Measurements from ENCODE around the gene JPH2.

JPH2 gene

GRCh38 chr20:44084439-44084838 is 102.5 kb downstream of the JPH2 start:
- H3K4me3 Mint-ChIP-seq = no peak overlapping the region
- no peaks in the 10 kb centered on the region for H3K36me3 Mint-ChIP-seq
- H3K27ac Mint-ChIP-seq = no peak overlapping the region
- H3K4me1 Mint-ChIP-seq (ENCODE audit: low read depth) = peaks cover 8% of the 10 kb centered on the region
- no peaks in the 10 kb centered on the region for H3K27me3 Mint-ChIP-seq
- no peaks in the 10 kb centered on the region for H3K9me3 Mint-ChIP-seq (ENCODE audit: low read depth)

GRCh38 chr20:44083220-44083933 is 103.6 kb downstream of the JPH2 start:
- Mint-ChIP-seq H3K4me1 (ENCODE audit: low read depth) (peaks cover 9% of the 10 kb centered on the region), H3K27ac (no peak overlapping the region), H3K4me3 (no peak overlapping the region)

GRCh38 chr20:44081888-44082287 is 105.1 kb downstream of the JPH2 start:
- Mint-ChIP-seq H3K4me1 (ENCODE audit: low read depth) (peaks cover 13% of the 10 kb centered on the region), H3K27ac (peak overlapping the region; percentile 22), H3K9me3 (ENCODE audit: low read depth) (no peaks in the 10 kb centered on the region), H3K36me3 (no peaks in the 10 kb centered on the region), H3K27me3 (no peaks in the 10 kb centered on the region), H3K4me3 (no peak overlapping the region)

More at GRCh38 chr20:44083220-44083933, 103.6 kb downstream of the JPH2 start:
- Mint-ChIP-seq H3K27me3 (no peaks in the 10 kb centered on the region), H3K36me3 (no peaks in the 10 kb centered on the region), H3K9me3 (ENCODE audit: low read depth) (no peaks in the 10 kb centered on the region)

GRCh38 chr20:44081476-44081875 is 105.5 kb downstream of the JPH2 start:
- no peaks in the 10 kb centered on the region for H3K9me3 Mint-ChIP-seq (ENCODE audit: low read depth)
- no peak overlapping the region for H3K27ac Mint-ChIP-seq
- H3K4me3 Mint-ChIP-seq = no peak overlapping the region
- H3K27me3 Mint-ChIP-seq = no peaks in the 10 kb centered on the region
- H3K36me3 Mint-ChIP-seq = no peaks in the 10 kb centered on the region
- peaks cover 13% of the 10 kb centered on the region for H3K4me1 Mint-ChIP-seq (ENCODE audit: low read depth)

GRCh38 chr20:44080646-44081267 is 106.2 kb downstream of the JPH2 start:
- H3K27me3 Mint-ChIP-seq = no peaks in the 10 kb centered on the region
- no peak overlapping the region for H3K4me3 Mint-ChIP-seq
- peaks cover 13% of the 10 kb centered on the region for H3K4me1 Mint-ChIP-seq (ENCODE audit: low read depth)
- no peaks in the 10 kb centered on the region for H3K36me3 Mint-ChIP-seq
- H3K9me3 Mint-ChIP-seq (ENCODE audit: low read depth) = no peaks in the 10 kb centered on the region
- no peak overlapping the region for H3K27ac Mint-ChIP-seq

- H3K36me3 Mint-ChIP-seq = no peaks in the 10 kb centered on the region
- H3K27ac Mint-ChIP-seq = no peak overlapping the region
- H3K9me3 Mint-ChIP-seq (ENCODE audit: low read depth) = no peaks in the 10 kb centered on the region
- H3K4me3 Mint-ChIP-seq = no peak overlapping the region
- H3K4me1 Mint-ChIP-seq (ENCODE audit: low read depth) = peaks cover 19% of the 10 kb centered on the region
- no peaks in the 10 kb centered on the region for H3K27me3 Mint-ChIP-seq
These were observed 106.9 kb downstream of the JPH2 start for GRCh38 chr20:44080064-44080463.

GRCh38 chr20:44079291-44079690 is 107.7 kb downstream of the JPH2 start:
- Mint-ChIP-seq H3K27me3 (no peaks in the 10 kb centered on the region), H3K4me3 (no peak overlapping the region), H3K27ac (no peak overlapping the region), H3K36me3 (no peaks in the 10 kb centered on the region), H3K9me3 (ENCODE audit: low read depth) (no peaks in the 10 kb centered on the region), H3K4me1 (ENCODE audit: low read depth) (peaks cover 26% of the 10 kb centered on the region)

GRCh38 chr20:44075950-44076232 is 111.1 kb downstream of the JPH2 start:
- no peaks in the 10 kb centered on the region for H3K36me3 Mint-ChIP-seq
- peaks cover 57% of the 10 kb centered on the region for H3K4me1 Mint-ChIP-seq (ENCODE audit: low read depth)
- no peaks in the 10 kb centered on the region for H3K9me3 Mint-ChIP-seq (ENCODE audit: low read depth)
- no peak overlapping the region for H3K27ac Mint-ChIP-seq
- H3K4me3 Mint-ChIP-seq = no peak overlapping the region
- H3K27me3 Mint-ChIP-seq = no peaks in the 10 kb centered on the region

- H3K4me3 Mint-ChIP-seq = no peak overlapping the region
- H3K27ac Mint-ChIP-seq = no peak overlapping the region
- no peaks in the 10 kb centered on the region for H3K36me3 Mint-ChIP-seq
- H3K4me1 Mint-ChIP-seq (ENCODE audit: low read depth) = peaks cover 57% of the 10 kb centered on the region
- H3K9me3 Mint-ChIP-seq (ENCODE audit: low read depth) = no peaks in the 10 kb centered on the region
- H3K27me3 Mint-ChIP-seq = no peaks in the 10 kb centered on the region
These were observed 111.6 kb downstream of the JPH2 start for GRCh38 chr20:44075191-44075949.

GRCh38 chr20:44074252-44075151 is 112.5 kb downstream of the JPH2 start:
- Mint-ChIP-seq H3K36me3 (no peaks in the 10 kb centered on the region), H3K27me3 (no peaks in the 10 kb centered on the region), H3K4me3 (no peak overlapping the region), H3K27ac (no peak overlapping the region), H3K9me3 (ENCODE audit: low read depth) (no peaks in the 10 kb centered on the region), H3K4me1 (ENCODE audit: low read depth) (peaks cover 63% of the 10 kb centered on the region)

GRCh38 chr20:44073675-44074071 is 113.3 kb downstream of the JPH2 start:
- no peaks in the 10 kb centered on the region for H3K9me3 Mint-ChIP-seq (ENCODE audit: low read depth)
- H3K4me3 Mint-ChIP-seq = peak overlapping the region; percentile 12
- H3K27ac Mint-ChIP-seq = peak overlapping the region; percentile 7
- no peaks in the 10 kb centered on the region for H3K36me3 Mint-ChIP-seq
- peaks cover 71% of the 10 kb centered on the region for H3K4me1 Mint-ChIP-seq (ENCODE audit: low read depth)
- H3K27me3 Mint-ChIP-seq = no peaks in the 10 kb centered on the region

GRCh38 chr20:44073011-44073674 is 113.8 kb downstream of the JPH2 start:
- peak overlapping the region; percentile 12 for H3K4me3 Mint-ChIP-seq
- no peaks in the 10 kb centered on the region for H3K9me3 Mint-ChIP-seq (ENCODE audit: low read depth)
- no peaks in the 10 kb centered on the region for H3K36me3 Mint-ChIP-seq
- H3K4me1 Mint-ChIP-seq (ENCODE audit: low read depth) = peaks cover 73% of the 10 kb centered on the region
- no peaks in the 10 kb centered on the region for H3K27me3 Mint-ChIP-seq
- no peak overlapping the region for H3K27ac Mint-ChIP-seq

- no peaks in the 10 kb centered on the region for H3K27me3 Mint-ChIP-seq
- H3K27ac Mint-ChIP-seq = no peak overlapping the region
- H3K9me3 Mint-ChIP-seq (ENCODE audit: low read depth) = no peaks in the 10 kb centered on the region
- no peaks in the 10 kb centered on the region for H3K36me3 Mint-ChIP-seq
- H3K4me3 Mint-ChIP-seq = peak overlapping the region; percentile 9
- peaks cover 79% of the 10 kb centered on the region for H3K4me1 Mint-ChIP-seq (ENCODE audit: low read depth)
These were observed 114.6 kb downstream of the JPH2 start for GRCh38 chr20:44072384-44072783.

- Mint-ChIP-seq H3K4me3 (no peak overlapping the region), H3K27me3 (no peaks in the 10 kb centered on the region), H3K27ac (no peak overlapping the region), H3K36me3 (no peaks in the 10 kb centered on the region), H3K9me3 (ENCODE audit: low read depth) (no peaks in the 10 kb centered on the region), H3K4me1 (ENCODE audit: low read depth) (peaks cover 85% of the 10 kb centered on the region)
These were observed 115.4 kb downstream of the JPH2 start for GRCh38 chr20:44071526-44072111.

Data from activated naive CD8-positive, alpha-beta T cell (primary cell).